HepG2 (cell line): ENCODE data around the gene PHKB. TPM values are rescaled to one million over a fixed set of nuclear protein-coding genes. Genes with fewer than 3 reads are reported as not detected.

ENCODE experiments used
- CBFB ChIP-seq: sonication (generic); formaldehyde crosslinking; IDR thresholded peaks from 2 replicates; pipeline ENCODE4 v1.4.0; 2020; ENCODE audit warnings: missing genetic modification reagents
- CENPX ChIP-seq: sonication (generic); formaldehyde crosslinking; IDR thresholded peaks from 2 replicates; pipeline ENCODE4 v1.9.0; 2021; ENCODE audit warnings: mild to moderate bottlenecking, missing genetic modification reagents, moderate library complexity
- CREBL2 ChIP-seq: sonication (generic); formaldehyde crosslinking; IDR thresholded peaks from 2 replicates; pipeline ENCODE4 v1.8.1; 2023; ENCODE audit warnings: missing genetic modification reagents, mild to moderate bottlenecking, borderline replicate concordance
- GATAD2A ChIP-seq: IDR thresholded peaks from 2 replicates; pipeline ENCODE4 v1.6.1; 2016
- IRF2 ChIP-seq: IDR thresholded peaks from 2 replicates; pipeline ENCODE4 v1.6.1; 2018; ENCODE audit warnings: missing genetic modification reagents, missing compliant biosample characterization
- MYNN ChIP-seq: sonication (generic); formaldehyde crosslinking; IDR thresholded peaks from 2 replicates; pipeline ENCODE4 v1.4.0; 2020; ENCODE audit warnings: mild to moderate bottlenecking, low read depth, missing genetic modification reagents
- NFRKB ChIP-seq: fragments of 450-650 bp; IDR thresholded peaks from 2 replicates; pipeline ENCODE4 v1.6.1; 2017
- RBFOX2 ChIP-seq: fragments of 200-400 bp; formaldehyde crosslinking; IDR thresholded peaks from 2 replicates; pipeline ENCODE4 v1.6.1; 2017; ENCODE audit warnings: low read depth, mild to moderate bottlenecking, low read length
- SALL1 ChIP-seq: sonication (generic); formaldehyde crosslinking; IDR thresholded peaks from 2 replicates; pipeline ENCODE4 v1.8.0; 2022; ENCODE audit warnings: mild to moderate bottlenecking, missing genetic modification reagents
- ZFP62 ChIP-seq: sonication (generic); formaldehyde crosslinking; IDR thresholded peaks from 2 replicates; pipeline ENCODE4 v1.4.0; 2020; ENCODE audit warnings: missing genetic modification reagents
- ZFP82 ChIP-seq: sonication (generic); formaldehyde crosslinking; IDR thresholded peaks from 2 replicates; pipeline ENCODE4 v1.5.1; 2020; ENCODE audit warnings: mild to moderate bottlenecking, missing genetic modification reagents, borderline replicate concordance
- ZNF318 ChIP-seq: sonication (generic); formaldehyde crosslinking; IDR thresholded peaks from 2 replicates; pipeline ENCODE4 v1.4.0; 2020; ENCODE audit warnings: mild to moderate bottlenecking, missing genetic modification reagents
- polyA plus RNA-seq, 8 experiments: library from polyadenylated mRNA; depleted of rRNA in 3 of 8; stranded (reverse) in 7 of 8; unstranded in 1 of 8; fragments of >200 nt; fragmentation: Illumina TruSeq in 4 of 8; extraction: Trizol in 4 of 8; gene quantifications; 2 replicates each; pipeline versions ENCODE4 v1.2.1 to v1.2.3, GENCODE V29; 2011 to 2016; ENCODE audit warnings: low read depth in 4 of 8, missing spikeins in 1 of 8, mixed read lengths in 1 of 8; ENCODE audit not compliant: insufficient read depth in 1 of 8
- total RNA-seq, 5 experiments: library from RNA; depleted of rRNA; stranded (reverse); fragments of >200 nt; fragmentation: Illumina TruSeq; extraction: Trizol; gene quantifications; 2 replicates each; pipeline ENCODE4 v1.2.3, GENCODE V29; 2016; ENCODE audit warnings: low read depth in 1 of 5
- TF ChIP-seq, protein P1 (sequence below): sonication (generic); formaldehyde crosslinking; IDR thresholded peaks from 2 replicates; pipeline ENCODE4 v1.5.1; 2020; ENCODE audit warnings: mild to moderate bottlenecking, missing genetic modification reagents, moderate library complexity
- TF ChIP-seq, protein P2 (sequence below): sonication (generic); formaldehyde crosslinking; IDR thresholded peaks from 2 replicates; pipeline ENCODE4 v1.5.0; 2020; ENCODE audit warnings: mild to moderate bottlenecking, missing genetic modification reagents
- TF ChIP-seq, protein P3 (sequence below): sonication (generic); formaldehyde crosslinking; IDR thresholded peaks from 2 replicates; pipeline ENCODE4 v1.4.0; 2020; ENCODE audit warnings: missing genetic modification reagents, borderline replicate concordance

PHKB gene
- total and polyA plus RNA-seq, 2 of the 13 experiments (the other 11 are each of a cell fraction or from before 2014, with no cell fraction given): 66.0 to 80.8 TPM

DNA sequence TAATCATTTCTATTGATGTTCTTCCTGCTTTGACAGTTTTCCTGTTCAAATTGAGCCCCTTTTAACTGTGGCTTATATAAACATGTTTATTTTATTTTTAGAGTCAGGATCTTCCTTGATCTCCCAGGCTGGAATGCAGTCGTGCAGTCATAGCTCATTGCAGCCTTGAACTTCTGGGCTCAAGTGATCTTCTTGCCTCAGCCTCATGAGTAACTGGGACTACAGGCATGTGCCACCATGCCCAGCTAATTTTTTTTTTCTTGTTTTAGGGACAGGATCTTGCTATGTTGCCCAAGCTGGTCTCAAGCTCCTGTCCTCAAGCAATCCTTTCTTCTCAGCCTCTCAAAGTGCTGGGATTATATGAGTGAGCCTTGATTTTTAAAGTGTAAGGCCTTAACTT is 14.7 kb downstream of the PHKB start (continued):
- no peak for TF ChIP-seq ZFP82 (CRISPR knock-in tag)
- no peak for TF ChIP-seq NFRKB
- peak; percentile 92 for TF ChIP-seq GATAD2A (CRISPR knock-in tag)
- TF ChIP-seq, protein P1, sequence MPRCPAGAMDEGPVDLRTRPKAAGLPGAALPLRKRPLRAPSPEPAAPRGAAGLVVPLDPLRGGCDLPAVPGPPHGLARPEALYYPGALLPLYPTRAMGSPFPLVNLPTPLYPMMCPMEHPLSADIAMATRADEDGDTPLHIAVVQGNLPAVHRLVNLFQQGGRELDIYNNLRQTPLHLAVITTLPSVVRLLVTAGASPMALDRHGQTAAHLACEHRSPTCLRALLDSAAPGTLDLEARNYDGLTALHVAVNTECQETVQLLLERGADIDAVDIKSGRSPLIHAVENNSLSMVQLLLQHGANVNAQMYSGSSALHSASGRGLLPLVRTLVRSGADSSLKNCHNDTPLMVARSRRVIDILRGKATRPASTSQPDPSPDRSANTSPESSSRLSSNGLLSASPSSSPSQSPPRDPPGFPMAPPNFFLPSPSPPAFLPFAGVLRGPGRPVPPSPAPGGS (CRISPR knock-in tag): peak; percentile 47; the same call in 1 of the 2 replicates
- TF ChIP-seq CBFB (CRISPR knock-in tag): no peak
- TF ChIP-seq CREBL2 (CRISPR knock-in tag): no peak
- TF ChIP-seq RBFOX2: no peak
- no peak for TF ChIP-seq MYNN (CRISPR knock-in tag)
- TF ChIP-seq CENPX (CRISPR knock-in tag): no peak
- TF ChIP-seq ZNF318 (CRISPR knock-in tag): no peak
- no peak for TF ChIP-seq ZFP62
- TF ChIP-seq IRF2 (CRISPR knock-in tag): peak; percentile 85
- peak; percentile 97 for TF ChIP-seq SALL1
- TF ChIP-seq, protein P2, sequence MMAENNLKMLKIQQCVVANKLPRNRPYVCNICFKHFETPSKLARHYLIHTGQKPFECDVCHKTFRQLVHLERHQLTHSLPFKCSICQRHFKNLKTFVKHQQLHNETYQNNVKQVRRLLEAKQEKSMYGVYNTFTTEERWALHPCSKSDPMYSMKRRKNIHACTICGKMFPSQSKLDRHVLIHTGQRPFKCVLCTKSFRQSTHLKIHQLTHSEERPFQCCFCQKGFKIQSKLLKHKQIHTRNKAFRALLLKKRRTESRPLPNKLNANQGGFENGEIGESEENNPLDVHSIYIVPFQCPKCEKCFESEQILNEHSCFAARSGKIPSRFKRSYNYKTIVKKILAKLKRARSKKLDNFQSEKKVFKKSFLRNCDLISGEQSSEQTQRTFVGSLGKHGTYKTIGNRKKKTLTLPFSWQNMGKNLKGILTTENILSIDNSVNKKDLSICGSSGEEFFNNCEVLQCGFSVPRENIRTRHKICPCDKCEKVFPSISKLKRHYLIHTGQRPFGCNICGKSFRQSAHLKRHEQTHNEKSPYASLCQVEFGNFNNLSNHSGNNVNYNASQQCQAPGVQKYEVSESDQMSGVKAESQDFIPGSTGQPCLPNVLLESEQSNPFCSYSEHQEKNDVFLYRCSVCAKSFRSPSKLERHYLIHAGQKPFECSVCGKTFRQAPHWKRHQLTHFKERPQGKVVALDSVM (CRISPR knock-in tag): peak; percentile 51
- TF ChIP-seq, protein P3, sequence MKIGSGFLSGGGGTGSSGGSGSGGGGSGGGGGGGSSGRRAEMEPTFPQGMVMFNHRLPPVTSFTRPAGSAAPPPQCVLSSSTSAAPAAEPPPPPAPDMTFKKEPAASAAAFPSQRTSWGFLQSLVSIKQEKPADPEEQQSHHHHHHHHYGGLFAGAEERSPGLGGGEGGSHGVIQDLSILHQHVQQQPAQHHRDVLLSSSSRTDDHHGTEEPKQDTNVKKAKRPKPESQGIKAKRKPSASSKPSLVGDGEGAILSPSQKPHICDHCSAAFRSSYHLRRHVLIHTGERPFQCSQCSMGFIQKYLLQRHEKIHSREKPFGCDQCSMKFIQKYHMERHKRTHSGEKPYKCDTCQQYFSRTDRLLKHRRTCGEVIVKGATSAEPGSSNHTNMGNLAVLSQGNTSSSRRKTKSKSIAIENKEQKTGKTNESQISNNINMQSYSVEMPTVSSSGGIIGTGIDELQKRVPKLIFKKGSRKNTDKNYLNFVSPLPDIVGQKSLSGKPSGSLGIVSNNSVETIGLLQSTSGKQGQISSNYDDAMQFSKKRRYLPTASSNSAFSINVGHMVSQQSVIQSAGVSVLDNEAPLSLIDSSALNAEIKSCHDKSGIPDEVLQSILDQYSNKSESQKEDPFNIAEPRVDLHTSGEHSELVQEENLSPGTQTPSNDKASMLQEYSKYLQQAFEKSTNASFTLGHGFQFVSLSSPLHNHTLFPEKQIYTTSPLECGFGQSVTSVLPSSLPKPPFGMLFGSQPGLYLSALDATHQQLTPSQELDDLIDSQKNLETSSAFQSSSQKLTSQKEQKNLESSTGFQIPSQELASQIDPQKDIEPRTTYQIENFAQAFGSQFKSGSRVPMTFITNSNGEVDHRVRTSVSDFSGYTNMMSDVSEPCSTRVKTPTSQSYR: no peak; the same call in 1 of the 2 replicates
